ENCODE data around the gene KRTAP21-2. TPM values are rescaled to one million over a fixed set of nuclear protein-coding genes. Genes with fewer than 3 reads are reported as not detected.
"Not testable (repeated sequence)": the region's sequence is repeated elsewhere in the genome, so short reads cannot be mapped to it uniquely, and the experiment has no call there.

KRTAP21-2 gene
- not detected for polyA plus RNA-seq (2013, experiment 1 of 2)
- not detected for polyA plus RNA-seq (2013, experiment 2 of 2)

- Histone ChIP-seq H3K4me1 (ENCODE audit: control insufficient read depth, insufficient read depth, low read length, poor library complexity, severe bottlenecking) (no peaks in the 10 kb centered on the region), H3K4me3 (ENCODE audit: extremely low read depth, insufficient read depth, low read length, poor library complexity, severe bottlenecking) (no peak within 1 kb of the TSS), H3K27ac (ENCODE audit: low read depth, low read length, severe bottlenecking) (no peak within 1 kb of the TSS), H3K36me3 (ENCODE audit: control insufficient read depth, insufficient read depth, low read length) (no peaks in the 10 kb centered on the region), H3K9me3 (ENCODE audit: control insufficient read depth, low read length) (no peaks in the 10 kb centered on the region)
Measured at GRCh38 chr21:30747159-30747558, at the start of gene KRTAP21-2. TSS of gene KRTAP21-2 (minus strand) at chr21:30747259. CDS start at chr21:30747202, 57 bp downstream.

- Histone ChIP-seq H3K9me3 (ENCODE audit: control insufficient read depth, low read length) (no peaks in the 10 kb centered on the region), H3K36me3 (ENCODE audit: control insufficient read depth, insufficient read depth, low read length) (no peaks in the 10 kb centered on the region), H3K27ac (ENCODE audit: low read depth, low read length, severe bottlenecking) (no peak overlapping the region), H3K4me1 (ENCODE audit: control insufficient read depth, insufficient read depth, low read length, poor library complexity, severe bottlenecking) (no peaks in the 10 kb centered on the region), H3K4me3 (ENCODE audit: extremely low read depth, insufficient read depth, low read length, poor library complexity, severe bottlenecking) (no peak overlapping the region)
- WGBS, 2 experiments (ENCODE audit: insufficient coverage in 2 of 2) = 75 to 78% methylated on average over 1 of the region's 2 CpGs
Measured at GRCh38 chr21:30793581-30794314, 46.7 kb upstream of the KRTAP21-2 start.

- no CpG with 5 or more reads among the region's 1 CpG for WGBS, 2 experiments (ENCODE audit: insufficient coverage in 2 of 2)
Measured at GRCh38 chr21:30779249-30779648, 32.2 kb upstream of the KRTAP21-2 start.

GRCh38 chr21:30769724-30770431, 22.8 kb upstream of the KRTAP21-2 start:
- Histone ChIP-seq H3K4me1 (ENCODE audit: control insufficient read depth, insufficient read depth, low read length, poor library complexity, severe bottlenecking) (no peaks in the 10 kb centered on the region), H3K9me3 (ENCODE audit: control insufficient read depth, low read length) (no peaks in the 10 kb centered on the region), H3K27ac (ENCODE audit: low read depth, low read length, severe bottlenecking) (no peak overlapping the region), H3K4me3 (ENCODE audit: extremely low read depth, insufficient read depth, low read length, poor library complexity, severe bottlenecking) (no peak overlapping the region), H3K36me3 (ENCODE audit: control insufficient read depth, insufficient read depth, low read length) (no peaks in the 10 kb centered on the region)
- 90% methylated on average over 1 of the region's 4 CpGs; no CpG with 5 or more reads in 1 of the 2 experiments for WGBS, 2 experiments (ENCODE audit: insufficient coverage in 2 of 2)

More at GRCh38 chr21:30779249-30779648, 32.2 kb upstream of the KRTAP21-2 start:
- H3K36me3 ChIP-seq (ENCODE audit: control insufficient read depth, insufficient read depth, low read length) = no peaks in the 10 kb centered on the region
- H3K9me3 ChIP-seq (ENCODE audit: control insufficient read depth, low read length) = no peaks in the 10 kb centered on the region
- H3K4me1 ChIP-seq (ENCODE audit: control insufficient read depth, insufficient read depth, low read length, poor library complexity, severe bottlenecking) = no peaks in the 10 kb centered on the region
- H3K27ac ChIP-seq (ENCODE audit: low read depth, low read length, severe bottlenecking) = no peak overlapping the region
- no peak overlapping the region for H3K4me3 ChIP-seq (ENCODE audit: extremely low read depth, insufficient read depth, low read length, poor library complexity, severe bottlenecking)

- no peaks in the 10 kb centered on the region for H3K4me1 ChIP-seq (ENCODE audit: control insufficient read depth, insufficient read depth, low read length, poor library complexity, severe bottlenecking)
- 80 to 81% methylated on average over 1 to 2 of the region's 2 CpGs for WGBS, 2 experiments (ENCODE audit: insufficient coverage in 2 of 2)
- no peaks in the 10 kb centered on the region for H3K36me3 ChIP-seq (ENCODE audit: control insufficient read depth, insufficient read depth, low read length)
- H3K9me3 ChIP-seq (ENCODE audit: control insufficient read depth, low read length) = peaks cover 4% of the 10 kb centered on the region
- no peak overlapping the region for H3K4me3 ChIP-seq (ENCODE audit: extremely low read depth, insufficient read depth, low read length, poor library complexity, severe bottlenecking)
- H3K27ac ChIP-seq (ENCODE audit: low read depth, low read length, severe bottlenecking) = no peak overlapping the region
Measured at GRCh38 chr21:30760776-30761175, 13.7 kb upstream of the KRTAP21-2 start.

GRCh38 chr21:30758306-30758705, 11.2 kb upstream of the KRTAP21-2 start:
- 22% methylated on average over 1 of the region's 2 CpGs; no CpG with 5 or more reads in 1 of the 2 experiments for WGBS, 2 experiments (ENCODE audit: insufficient coverage in 2 of 2)
- Histone ChIP-seq H3K27ac (ENCODE audit: low read depth, low read length, severe bottlenecking) (no peak overlapping the region), H3K4me1 (ENCODE audit: control insufficient read depth, insufficient read depth, low read length, poor library complexity, severe bottlenecking) (no peaks in the 10 kb centered on the region), H3K36me3 (ENCODE audit: control insufficient read depth, insufficient read depth, low read length) (no peaks in the 10 kb centered on the region), H3K4me3 (ENCODE audit: extremely low read depth, insufficient read depth, low read length, poor library complexity, severe bottlenecking) (no peak overlapping the region), H3K9me3 (ENCODE audit: control insufficient read depth, low read length) (no peaks in the 10 kb centered on the region)

- WGBS, 2 experiments (ENCODE audit: insufficient coverage in 2 of 2) = no CpG with 5 or more reads among the region's 2 CpGs
- not testable (repeated sequence) for H3K4me3 ChIP-seq (ENCODE audit: extremely low read depth, insufficient read depth, low read length, poor library complexity, severe bottlenecking); H3K36me3 ChIP-seq (ENCODE audit: control insufficient read depth, insufficient read depth, low read length); H3K9me3 ChIP-seq (ENCODE audit: control insufficient read depth, low read length); H3K4me1 ChIP-seq (ENCODE audit: control insufficient read depth, insufficient read depth, low read length, poor library complexity, severe bottlenecking); H3K27ac ChIP-seq (ENCODE audit: low read depth, low read length, severe bottlenecking)
Measured at GRCh38 chr21:30755328-30755727, 8.3 kb upstream of the KRTAP21-2 start, which contains the start of gene KRTAP21-1. TSS of gene KRTAP21-1 (minus strand) at chr21:30755428. CDS start at chr21:30755378, 50 bp downstream.

- Histone ChIP-seq H3K27ac (ENCODE audit: low read depth, low read length, severe bottlenecking) (no peak overlapping the region), H3K4me1 (ENCODE audit: control insufficient read depth, insufficient read depth, low read length, poor library complexity, severe bottlenecking) (no peaks in the 10 kb centered on the region), H3K36me3 (ENCODE audit: control insufficient read depth, insufficient read depth, low read length) (no peaks in the 10 kb centered on the region), H3K4me3 (ENCODE audit: extremely low read depth, insufficient read depth, low read length, poor library complexity, severe bottlenecking) (no peak overlapping the region), H3K9me3 (ENCODE audit: control insufficient read depth, low read length) (no peaks in the 10 kb centered on the region)
- WGBS, 2 experiments (ENCODE audit: insufficient coverage in 2 of 2) = 100% methylated on average over 1 of the region's 2 CpGs
Measured at GRCh38 chr21:30740462-30740861, 6.6 kb downstream of the KRTAP21-2 start.

GRCh38 chr21:30733026-30733425, 14.0 kb downstream of the KRTAP21-2 start:
- Histone ChIP-seq H3K4me3 (ENCODE audit: extremely low read depth, insufficient read depth, low read length, poor library complexity, severe bottlenecking) (no peak overlapping the region), H3K9me3 (ENCODE audit: control insufficient read depth, low read length) (no peaks in the 10 kb centered on the region), H3K27ac (ENCODE audit: low read depth, low read length, severe bottlenecking) (no peak overlapping the region), H3K4me1 (ENCODE audit: control insufficient read depth, insufficient read depth, low read length, poor library complexity, severe bottlenecking) (no peaks in the 10 kb centered on the region), H3K36me3 (ENCODE audit: control insufficient read depth, insufficient read depth, low read length) (no peaks in the 10 kb centered on the region)
- no CpG with 5 or more reads among the region's 1 CpG for WGBS, 2 experiments (ENCODE audit: insufficient coverage in 2 of 2)

GRCh38 chr21:30726726-30727125, 20.3 kb downstream of the KRTAP21-2 start:
- H3K4me1 ChIP-seq (ENCODE audit: control insufficient read depth, insufficient read depth, low read length, poor library complexity, severe bottlenecking) = no peaks in the 10 kb centered on the region
- no CpG with 5 or more reads among the region's 1 CpG for WGBS, 2 experiments (ENCODE audit: insufficient coverage in 2 of 2)
- H3K4me3 ChIP-seq (ENCODE audit: extremely low read depth, insufficient read depth, low read length, poor library complexity, severe bottlenecking) = no peak overlapping the region
- no peaks in the 10 kb centered on the region for H3K36me3 ChIP-seq (ENCODE audit: control insufficient read depth, insufficient read depth, low read length)
- no peak overlapping the region for H3K27ac ChIP-seq (ENCODE audit: low read depth, low read length, severe bottlenecking)
- no peaks in the 10 kb centered on the region for H3K9me3 ChIP-seq (ENCODE audit: control insufficient read depth, low read length)

GRCh38 chr21:30719401-30719800, 27.7 kb downstream of the KRTAP21-2 start:
- no peaks in the 10 kb centered on the region for H3K9me3 ChIP-seq (ENCODE audit: control insufficient read depth, low read length)
- no peak overlapping the region for H3K4me3 ChIP-seq (ENCODE audit: extremely low read depth, insufficient read depth, low read length, poor library complexity, severe bottlenecking)
- H3K36me3 ChIP-seq (ENCODE audit: control insufficient read depth, insufficient read depth, low read length) = no peaks in the 10 kb centered on the region
- no CpG with 5 or more reads among the region's 1 CpG for WGBS, 2 experiments (ENCODE audit: insufficient coverage in 2 of 2)
- H3K27ac ChIP-seq (ENCODE audit: low read depth, low read length, severe bottlenecking) = no peak overlapping the region
- no peaks in the 10 kb centered on the region for H3K4me1 ChIP-seq (ENCODE audit: control insufficient read depth, insufficient read depth, low read length, poor library complexity, severe bottlenecking)

All from mesodermal cell (in vitro differentiated cells).